Transverse colon (tissue), 4 donors: ENCODE results near the gene TTC32. TPM values are rescaled to one million over a fixed set of nuclear protein-coding genes. Genes with fewer than 3 reads are reported as not detected.
"Not testable (repeated sequence)": the region's sequence is repeated elsewhere in the genome, so short reads cannot be mapped to it uniquely, and the experiment has no call there.

Experiments
- DNase-seq: peaks from one replicate; pipeline ENCODE4 v3.0.0-alpha.2; 2019
- H3K27ac ChIP-seq, 4 donors: fragments of 200-600 bp; sonication (generic); 2 replicates each; pipeline ENCODE4 v1.5.1; 2016 to 2018; ENCODE audit warnings: inconsistent platforms in 4 of 4
- H3K27me3 ChIP-seq: fragments of 200-600 bp; sonication (generic); 2 replicates; pipeline ENCODE4 v1.5.1; 2017; ENCODE audit warnings: inconsistent platforms
- H3K36me3 ChIP-seq, 4 donors: fragments of 200-600 bp; sonication (generic); 2 replicates each; pipeline ENCODE4 v1.5.1; 2017 to 2019; ENCODE audit warnings: inconsistent platforms in 4 of 4
- H3K4me1 ChIP-seq, 4 donors: fragments of 200-600 bp; sonication (generic); 2 replicates each; pipeline ENCODE4 v1.5.1; 2017 to 2020; ENCODE audit warnings: inconsistent platforms in 4 of 4
- H3K4me3 ChIP-seq, 4 donors: fragments of 200-600 bp; sonication (generic); 1 replicate in 1 of 4; 2 replicates in 3 of 4; pipeline versions ENCODE4 v1.5.1 to v1.6.1; 2017 to 2019; ENCODE audit warnings: inconsistent platforms in 4 of 4
- H3K9me3 ChIP-seq, 2 donors: fragments of 200-600 bp; sonication (generic); 2 replicates each; pipeline ENCODE4 v1.5.1; 2017 to 2019; ENCODE audit warnings: inconsistent platforms in 2 of 2
- EP300 ChIP-seq: sonication (generic); formaldehyde crosslinking; IDR thresholded peaks from one replicate; pipeline ENCODE4 v1.6.1; 2017; ENCODE audit warnings: antibody characterized with exemption, low read depth
- POLR2A ChIP-seq: fragments of 450-650 bp; IDR thresholded peaks from one replicate; pipeline ENCODE4 v1.6.1; 2016; ENCODE audit warnings: antibody characterized with exemption, mild to moderate bottlenecking, moderate library complexity
- POLR2AphosphoS5 ChIP-seq, 3 donors: sonication (generic); formaldehyde crosslinking; IDR thresholded peaks; one replicate each; pipeline ENCODE4 v1.6.1; 2016; ENCODE audit warnings: antibody characterized with exemption in 3 of 3
- WGBS, 2 donors: methylation state at CpG; one replicate each; pipeline ENCODE4 v1.1.5; 2018; ENCODE audit warnings: low coverage in 1 of 2; 5-methylcytosine and 5-hydroxymethylcytosine counted together
- in situ Hi-C, 4 donors: fragments of 200-750 bp; cut with MboI; loops; one replicate each; pipeline versions ENCODE4 v1.15.0 to v1.15.1; 2017; ENCODE audit warnings: low sequenced_read_pairs in 3 of 4, low pct_ligation_motif_present in 1 of 4, low pct_unique_long_range_greater_than_20kb in 1 of 4
- intact Hi-C: fragments of 100-400 bp; cut with DNase I; formaldehyde crosslinking; loops from one replicate; pipeline ENCODE4 v1.15.1; 2023; ENCODE audit warnings: low total_unique reads
- total RNA-seq, 4 donors: library from RNA; depleted of rRNA; stranded (reverse); fragments of >200 nt; gene quantifications; one replicate each; pipeline ENCODE4 v1.1.0, GENCODE V29; 2016
- TF ChIP-seq, protein P1 (sequence below), 5 experiments: fragments of 200-600 bp in 3 of 5; fragments of 450-650 bp in 2 of 5; sonication (generic) in 3 of 5; IDR thresholded peaks; 1 replicate in 2 of 5; 2 replicates in 3 of 5; pipeline ENCODE4 v1.5.1; 2016 to 2017; ENCODE audit warnings: antibody characterized with exemption in 5 of 5, inconsistent platforms in 3 of 5, mild to moderate bottlenecking in 2 of 5, moderate library complexity in 1 of 5

TTC32 gene
- total RNA-seq, 4 donors from 2014 or later = 3.0 to 23.3 (median 9.9) TPM

DNA sequence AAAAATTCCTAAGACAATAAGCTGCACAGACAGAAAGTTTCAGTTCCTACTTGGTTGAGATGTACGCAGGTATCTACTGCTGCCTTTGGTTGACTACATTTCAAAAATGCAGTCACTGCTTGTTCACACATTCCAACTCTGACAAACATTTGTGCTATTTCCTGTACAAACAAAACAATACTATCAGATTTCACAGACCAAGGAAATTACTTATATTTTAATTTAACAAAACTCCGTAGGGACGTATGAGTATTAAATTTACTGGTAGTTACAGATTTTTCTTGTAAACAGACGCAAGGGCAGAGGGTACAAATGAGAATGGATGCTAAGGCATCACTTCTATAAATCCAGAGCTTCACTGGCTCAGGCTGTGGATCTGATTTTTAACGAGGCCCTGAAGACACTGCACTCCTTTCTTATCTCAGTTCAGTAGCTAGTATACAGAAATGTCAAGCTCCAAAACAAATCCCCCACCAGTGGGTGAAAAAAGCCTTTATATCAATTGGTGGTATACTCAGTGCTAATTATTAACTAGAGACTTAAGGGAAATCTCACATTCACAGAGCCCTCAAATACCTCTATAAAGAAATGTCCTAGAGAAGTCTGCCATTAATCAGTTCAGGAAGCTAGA lies 31.7 kb upstream of the TTC32 start:
- Histone ChIP-seq H3K9me3 (peaks cover 3 to 5% of the 10 kb centered on the region in 2 donors), H3K27ac (no peak overlapping the region), H3K4me1 (no peaks in the 10 kb centered on the region), H3K27me3 (no peaks in the 10 kb centered on the region), H3K4me3 (no peak overlapping the region), H3K36me3 (peaks cover 0 to 36% (median 5%) of the 10 kb centered on the region in 4 donors)
- in situ Hi-C loops = no loop called here
- DNase-seq = no peak
- intact Hi-C loops = no loop called here
- 70 to 74% methylated on average over 5 of the region's 5 CpGs for WGBS, 2 donors
- no peak for TF ChIP-seq EP300

DNA sequence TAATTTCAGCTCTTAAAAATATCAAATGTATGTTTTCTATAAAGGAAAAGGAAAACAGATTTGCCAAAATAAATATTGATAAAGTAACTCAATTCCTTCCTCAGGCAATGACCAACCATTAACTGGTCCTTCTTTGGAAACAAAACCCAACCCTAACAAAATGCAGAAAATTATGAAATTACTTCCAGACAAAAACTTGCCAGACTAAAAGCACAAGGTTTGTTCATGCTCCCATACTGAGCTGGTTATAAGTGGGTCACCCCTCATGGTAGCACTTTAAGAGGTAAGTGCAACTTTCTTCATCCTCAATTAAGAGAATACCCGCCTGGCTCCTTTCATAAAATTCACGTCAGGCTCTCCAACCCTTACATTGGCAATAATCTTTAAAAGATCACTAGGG lies 31.1 kb upstream of the TTC32 start:
- in situ Hi-C loops (no loop called here), intact Hi-C loops (no loop called here)
- no peaks in the 10 kb centered on the region for H3K27me3 ChIP-seq
- peaks cover 0 to 38% (median 5%) of the 10 kb centered on the region in 4 donors for H3K36me3 ChIP-seq
- no peak for DNase-seq
- TF ChIP-seq EP300 (no peak), POLR2AphosphoS5 (IDR thresholded peaks at IDR 0.05) (no peak), POLR2A (no peak)
- TF ChIP-seq, protein P1, sequence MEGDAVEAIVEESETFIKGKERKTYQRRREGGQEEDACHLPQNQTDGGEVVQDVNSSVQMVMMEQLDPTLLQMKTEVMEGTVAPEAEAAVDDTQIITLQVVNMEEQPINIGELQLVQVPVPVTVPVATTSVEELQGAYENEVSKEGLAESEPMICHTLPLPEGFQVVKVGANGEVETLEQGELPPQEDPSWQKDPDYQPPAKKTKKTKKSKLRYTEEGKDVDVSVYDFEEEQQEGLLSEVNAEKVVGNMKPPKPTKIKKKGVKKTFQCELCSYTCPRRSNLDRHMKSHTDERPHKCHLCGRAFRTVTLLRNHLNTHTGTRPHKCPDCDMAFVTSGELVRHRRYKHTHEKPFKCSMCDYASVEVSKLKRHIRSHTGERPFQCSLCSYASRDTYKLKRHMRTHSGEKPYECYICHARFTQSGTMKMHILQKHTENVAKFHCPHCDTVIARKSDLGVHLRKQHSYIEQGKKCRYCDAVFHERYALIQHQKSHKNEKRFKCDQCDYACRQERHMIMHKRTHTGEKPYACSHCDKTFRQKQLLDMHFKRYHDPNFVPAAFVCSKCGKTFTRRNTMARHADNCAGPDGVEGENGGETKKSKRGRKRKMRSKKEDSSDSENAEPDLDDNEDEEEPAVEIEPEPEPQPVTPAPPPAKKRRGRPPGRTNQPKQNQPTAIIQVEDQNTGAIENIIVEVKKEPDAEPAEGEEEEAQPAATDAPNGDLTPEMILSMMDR (IDR thresholded peaks at IDR 0.05) = no peak
- no peak overlapping the region for H3K27ac ChIP-seq
- H3K4me1 ChIP-seq = no peaks in the 10 kb centered on the region
- 87 to 100% methylated on average over 1 to 2 of the region's 2 CpGs for WGBS, 2 donors
- H3K9me3 ChIP-seq = peaks cover 8 to 10% of the 10 kb centered on the region in 2 donors
- H3K4me3 ChIP-seq = no peak overlapping the region

GRCh38 chr2:19929226-19929625 lies 27.4 kb upstream of the TTC32 start:
- peaks cover 0 to 29% (median 5%) of the 10 kb centered on the region in 4 donors for H3K36me3 ChIP-seq
- H3K27me3 ChIP-seq = no peaks in the 10 kb centered on the region
- no peak overlapping the region for H3K27ac ChIP-seq
- no peaks in the 10 kb centered on the region for H3K4me1 ChIP-seq
- intact Hi-C loops (no loop called here), in situ Hi-C loops (no loop called here)
- H3K4me3 ChIP-seq = no peak overlapping the region
- peaks cover 15 to 19% of the 10 kb centered on the region in 2 donors for H3K9me3 ChIP-seq
- TF ChIP-seq POLR2AphosphoS5 (IDR thresholded peaks at IDR 0.05) (no peak), EP300 (no peak), POLR2A (no peak)
- TF ChIP-seq, protein P1 (IDR thresholded peaks at IDR 0.05) = no peak
- no peak for DNase-seq

DNA sequence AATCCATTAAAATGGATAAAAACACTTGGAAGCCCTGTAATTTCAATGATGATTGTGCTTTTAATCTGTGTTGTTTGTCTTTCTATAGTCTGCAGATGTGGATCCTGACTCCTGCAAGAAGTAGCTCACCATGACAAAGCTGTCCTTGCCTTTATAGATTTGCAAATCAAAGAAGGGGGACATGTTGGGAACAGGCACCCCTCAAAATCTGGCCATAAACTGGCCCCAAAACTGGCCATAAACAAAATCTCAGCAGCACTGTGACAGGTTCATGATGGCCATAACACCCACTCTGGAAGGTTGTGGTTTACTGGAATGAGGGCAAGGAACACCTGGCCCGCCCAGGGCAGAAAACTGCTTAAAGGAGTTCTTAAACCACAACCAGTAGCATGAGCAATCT lies 26.0 kb upstream of the TTC32 start:
- WGBS, 2 donors = 94% methylated on average over 1 of the region's 1 CpG; no CpG with 5 or more reads in 1 of the 2 donors

DNA sequence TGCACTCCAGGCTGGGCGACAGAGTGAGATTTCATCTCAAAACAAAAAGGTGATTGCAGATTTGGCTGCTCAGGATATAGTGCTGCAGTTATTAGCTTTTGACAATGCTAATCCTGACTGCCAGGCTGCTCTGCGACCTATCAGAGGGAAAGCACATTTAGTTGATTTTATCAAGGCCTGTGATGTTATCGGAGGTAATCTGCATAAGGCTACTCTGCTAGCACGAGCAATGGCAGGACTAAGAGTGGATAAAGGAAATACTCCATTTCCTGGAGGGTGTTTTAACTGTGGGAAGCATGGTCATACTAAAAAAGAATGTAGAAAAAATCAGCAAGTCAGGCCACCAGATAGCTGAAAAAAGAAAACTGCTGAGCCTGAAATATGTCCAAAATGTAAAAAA lies 22.7 kb upstream of the TTC32 start:
- H3K4me3 ChIP-seq, in situ Hi-C loops, H3K27ac ChIP-seq, H3K27me3 ChIP-seq, DNase-seq, H3K4me1 ChIP-seq, intact Hi-C loops: not testable (repeated sequence)
- WGBS, 2 donors = 93 to 94% methylated on average over 4 of the region's 4 CpGs
- peaks cover 0 to 10% (median 1%) of the 10 kb centered on the region in 4 donors for H3K36me3 ChIP-seq
- H3K9me3 ChIP-seq = peaks cover 15 to 19% of the 10 kb centered on the region in 2 donors

More for the DNA sequence above, 26.0 kb upstream of the TTC32 start:
- DNase-seq, H3K27me3 ChIP-seq, intact Hi-C loops, H3K4me1 ChIP-seq, H3K27ac ChIP-seq, H3K4me3 ChIP-seq, in situ Hi-C loops: not testable (repeated sequence)
- Histone ChIP-seq H3K36me3 (peaks cover 0 to 29% (median 5%) of the 10 kb centered on the region in 4 donors), H3K9me3 (peaks cover 15 to 19% of the 10 kb centered on the region in 2 donors)

DNA sequence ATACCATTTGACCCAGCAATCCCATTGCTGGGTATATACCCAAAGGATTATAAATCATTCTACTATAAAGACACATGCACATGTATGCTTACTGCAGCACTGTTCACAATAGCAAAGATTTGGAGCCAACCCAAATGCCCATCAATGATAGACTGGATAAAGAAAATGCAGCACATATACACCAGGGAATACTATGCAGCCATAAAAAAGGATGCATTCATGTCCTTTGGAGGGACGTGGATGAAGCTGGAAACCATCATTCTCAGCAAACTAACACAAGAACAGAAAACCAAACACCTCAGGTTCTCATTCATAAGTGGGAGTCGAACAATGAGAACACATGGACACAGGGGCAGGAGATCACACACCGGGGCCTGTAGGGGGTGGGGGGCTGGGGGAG lies 20.4 kb upstream of the TTC32 start:
- intact Hi-C loops = not testable (repeated sequence)

More for the DNA sequence above, 20.4 kb upstream of the TTC32 start:
- H3K9me3 ChIP-seq, H3K27me3 ChIP-seq, H3K36me3 ChIP-seq, DNase-seq, H3K4me3 ChIP-seq, H3K4me1 ChIP-seq, in situ Hi-C loops, H3K27ac ChIP-seq: not testable (repeated sequence)
- WGBS, 2 donors = 52 to 77% methylated on average over 3 of the region's 3 CpGs
